ENCODE results near the gene ARMC10. TPM values are rescaled to one million over a fixed set of nuclear protein-coding genes. Genes with fewer than 3 reads are reported as not detected.
"Not testable (repeated sequence)": the region's sequence is repeated elsewhere in the genome, so short reads cannot be mapped to it uniquely, and the experiment has no call there.

Gene ARMC10
- total RNA-seq, 4 donors from 2014 or later, result 25.7 to 44.7 (median 34.0) TPM

- Histone ChIP-seq H3K4me3 (no peak overlapping the region), H3K4me1 (no peaks in the 10 kb centered on the region), H3K27me3 (no peaks in the 10 kb centered on the region), H3K9me3 (no peaks in the 10 kb centered on the region), H3K36me3 (peaks cover 0 to 62% of the 10 kb centered on the region in 2 donors), H3K27ac (no peak overlapping the region)
- no peak for ATAC-seq
- 34 to 57% methylated on average over 2 to 3 of the region's 3 CpGs for WGBS, 2 donors (ENCODE audit: low coverage in 1 of 2)
- TF ChIP-seq POLR2A (IDR thresholded peaks at IDR 0.05) (no peak), POLR2AphosphoS5 (IDR thresholded peaks at IDR 0.05) (no peak), CTCF (IDR thresholded peaks at IDR 0.05) (no peak), EP300 (IDR thresholded peaks at IDR 0.05) (no peak)
These were observed 19.2 kb downstream of the ARMC10 start for GRCh38 chr7:103094102-103094501.

- H3K27ac ChIP-seq, H3K4me3 ChIP-seq, H3K27me3 ChIP-seq, H3K4me1 ChIP-seq, ATAC-seq, H3K9me3 ChIP-seq: not testable (repeated sequence)
- 83 to 100% methylated on average over 1 of the region's 2 CpGs for WGBS, 2 donors (ENCODE audit: low coverage in 1 of 2)
- peaks cover 0 to 48% of the 10 kb centered on the region in 2 donors for H3K36me3 ChIP-seq
These were observed 20.6 kb downstream of the ARMC10 start for GRCh38 chr7:103095558-103095957.

GRCh38 chr7:103097041-103097440, 22.1 kb downstream of the ARMC10 start:
- H3K27ac ChIP-seq, result no peak overlapping the region
- TF ChIP-seq POLR2AphosphoS5 (IDR thresholded peaks at IDR 0.05) (no peak), CTCF (IDR thresholded peaks at IDR 0.05) (no peak), EP300 (IDR thresholded peaks at IDR 0.05) (no peak)
- no peak for ATAC-seq
- no peak overlapping the region for H3K4me3 ChIP-seq
- 90 to 100% methylated on average over 2 of the region's 2 CpGs for WGBS, 2 donors (ENCODE audit: low coverage in 1 of 2)
- peaks cover 0 to 57% of the 10 kb centered on the region in 2 donors for H3K36me3 ChIP-seq
- no peaks in the 10 kb centered on the region for H3K9me3 ChIP-seq
- H3K4me1 ChIP-seq, result no peaks in the 10 kb centered on the region
- no peaks in the 10 kb centered on the region for H3K27me3 ChIP-seq

- ATAC-seq, result no peak
- TF ChIP-seq POLR2AphosphoS5 (IDR thresholded peaks at IDR 0.05) (no peak), CTCF (IDR thresholded peaks at IDR 0.05) (no peak), EP300 (IDR thresholded peaks at IDR 0.05) (no peak), POLR2A (IDR thresholded peaks at IDR 0.05) (no peak)
- 55 to 61% methylated on average over 3 of the region's 3 CpGs for WGBS, 2 donors (ENCODE audit: low coverage in 1 of 2)
- no peaks in the 10 kb centered on the region for H3K4me1 ChIP-seq
- H3K36me3 ChIP-seq, result peaks cover 0 to 68% of the 10 kb centered on the region in 2 donors
- no peaks in the 10 kb centered on the region for H3K27me3 ChIP-seq
- H3K27ac ChIP-seq, result no peak overlapping the region
- no peak overlapping the region for H3K4me3 ChIP-seq
- no peaks in the 10 kb centered on the region for H3K9me3 ChIP-seq
These were observed 25.4 kb downstream of the ARMC10 start for GRCh38 chr7:103100348-103100747.

GRCh38 chr7:103101543-103101942, 26.6 kb downstream of the ARMC10 start:
- no peak for TF ChIP-seq EP300 (IDR thresholded peaks at IDR 0.05)
- TF ChIP-seq POLR2A (IDR thresholded peaks at IDR 0.05), result no peak
- TF ChIP-seq CTCF (IDR thresholded peaks at IDR 0.05), result no peak
- TF ChIP-seq POLR2AphosphoS5 (IDR thresholded peaks at IDR 0.05), result no peak
- no peak for ATAC-seq
- Histone ChIP-seq H3K36me3 (peaks cover 0 to 60% of the 10 kb centered on the region in 2 donors), H3K4me1 (peaks cover 0 to 6% (median 0%) of the 10 kb centered on the region in 3 donors), H3K27me3 (no peaks in the 10 kb centered on the region), H3K9me3 (no peaks in the 10 kb centered on the region), H3K4me3 (no peak overlapping the region), H3K27ac (no peak overlapping the region)
- WGBS, 2 donors (ENCODE audit: low coverage in 1 of 2), result 41 to 42% methylated on average over 2 of the region's 2 CpGs

Data from gastroesophageal sphincter (tissue), 4 donors.